Right atrium auricular region (tissue), 2 donors: ENCODE measurements around the gene ADGRG1. TPM values are rescaled to one million over a fixed set of nuclear protein-coding genes. Genes with fewer than 3 reads are reported as not detected.
A peak's percentile ranks its signal among the peaks of the same experiment; 100 is the strongest.

Experiments used
- DNase-seq: peaks from one replicate; pipeline ENCODE4 v3.0.0-alpha.2; 2019; ENCODE audit warnings: low spot score
- H3K27ac ChIP-seq, 2 donors: fragments of 200-600 bp; sonication (generic); 1 replicate in 1 of 2; 2 replicates in 1 of 2; pipeline ENCODE4 v1.5.1; 2016 to 2019
- H3K27me3 ChIP-seq, 2 donors: fragments of 200-600 bp; sonication (generic); one replicate each; pipeline versions ENCODE4 v1.5.1 to v1.6.0; 2017 to 2019
- H3K36me3 ChIP-seq: fragments of 200-600 bp; sonication (generic); one replicate; pipeline ENCODE4 v1.5.1; 2016
- H3K4me1 ChIP-seq, 2 donors: fragments of 200-600 bp; sonication (generic); one replicate each; pipeline versions ENCODE4 v1.5.1 to v1.6.0; 2017 to 2019
- H3K4me3 ChIP-seq, 2 donors: fragments of 200-600 bp; sonication (generic); 1 replicate in 1 of 2; 2 replicates in 1 of 2; pipeline ENCODE4 v1.5.1; 2017 to 2019; ENCODE audit warnings: mild to moderate bottlenecking in 1 of 2, moderate library complexity in 1 of 2
- H3K9me3 ChIP-seq, 2 donors: fragments of 200-600 bp; sonication (generic); one replicate each; pipeline ENCODE4 v1.5.1; 2019
- total RNA-seq, 2 donors: library from RNA; depleted of rRNA; stranded (reverse); fragments of >200 nt; gene quantifications; one replicate each; pipeline ENCODE4 v1.1.0, GENCODE V29; 2016
- TF ChIP-seq, protein P1 (sequence below), 2 donors: fragments of 200-600 bp; sonication (generic); IDR thresholded peaks; one replicate each; pipeline ENCODE4 v1.5.1; 2019; ENCODE audit warnings: antibody characterized with exemption in 2 of 2

The ADGRG1 gene
- total RNA-seq, 2 donors from 2014 or later, result 12.6 to 25.5 TPM

DNA sequence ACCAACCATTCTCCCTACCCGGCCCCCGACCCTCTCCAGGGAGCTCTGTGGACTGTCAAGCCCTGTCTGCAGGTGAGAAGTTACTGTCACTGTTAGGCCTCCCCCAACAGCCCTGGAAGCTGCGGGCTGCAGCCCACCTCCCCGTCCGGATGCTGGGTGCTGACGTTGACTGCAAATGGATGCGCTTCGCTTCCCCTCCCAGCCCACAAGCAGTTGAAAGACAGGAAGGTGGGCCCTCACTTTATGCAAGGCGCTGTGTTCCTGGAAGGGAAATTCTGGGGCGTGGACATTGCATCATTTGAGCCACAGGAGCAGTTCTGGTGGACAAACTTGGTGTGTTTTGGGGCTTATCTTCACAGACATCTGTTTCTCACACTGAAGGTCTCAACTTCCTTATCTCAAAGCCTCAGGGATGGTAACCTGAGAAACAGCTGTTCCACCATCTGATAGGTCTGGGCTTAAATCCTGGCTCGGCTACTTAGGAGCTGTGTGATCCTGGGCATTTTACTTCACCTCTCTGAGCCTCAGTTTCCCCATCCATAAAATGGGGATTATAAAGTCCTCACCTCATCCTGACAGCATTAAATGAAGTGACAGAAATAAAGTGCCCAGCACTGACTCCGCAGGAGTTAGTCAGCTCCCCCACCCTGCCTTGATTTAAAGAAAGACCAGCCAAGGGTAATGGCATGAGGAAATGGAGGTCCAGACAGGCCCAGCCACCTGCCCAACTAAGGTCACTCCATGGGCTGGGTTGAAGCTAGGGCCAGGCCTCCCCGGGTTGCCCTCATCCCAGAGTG is 61.5 kb downstream of the ADGRG1 start:
- TF ChIP-seq, protein P1, sequence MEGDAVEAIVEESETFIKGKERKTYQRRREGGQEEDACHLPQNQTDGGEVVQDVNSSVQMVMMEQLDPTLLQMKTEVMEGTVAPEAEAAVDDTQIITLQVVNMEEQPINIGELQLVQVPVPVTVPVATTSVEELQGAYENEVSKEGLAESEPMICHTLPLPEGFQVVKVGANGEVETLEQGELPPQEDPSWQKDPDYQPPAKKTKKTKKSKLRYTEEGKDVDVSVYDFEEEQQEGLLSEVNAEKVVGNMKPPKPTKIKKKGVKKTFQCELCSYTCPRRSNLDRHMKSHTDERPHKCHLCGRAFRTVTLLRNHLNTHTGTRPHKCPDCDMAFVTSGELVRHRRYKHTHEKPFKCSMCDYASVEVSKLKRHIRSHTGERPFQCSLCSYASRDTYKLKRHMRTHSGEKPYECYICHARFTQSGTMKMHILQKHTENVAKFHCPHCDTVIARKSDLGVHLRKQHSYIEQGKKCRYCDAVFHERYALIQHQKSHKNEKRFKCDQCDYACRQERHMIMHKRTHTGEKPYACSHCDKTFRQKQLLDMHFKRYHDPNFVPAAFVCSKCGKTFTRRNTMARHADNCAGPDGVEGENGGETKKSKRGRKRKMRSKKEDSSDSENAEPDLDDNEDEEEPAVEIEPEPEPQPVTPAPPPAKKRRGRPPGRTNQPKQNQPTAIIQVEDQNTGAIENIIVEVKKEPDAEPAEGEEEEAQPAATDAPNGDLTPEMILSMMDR (IDR thresholded peaks at IDR 0.05), result no peak
- Histone ChIP-seq H3K4me1 (no peaks in the 10 kb centered on the region), H3K27me3 (no peaks in the 10 kb centered on the region), H3K9me3 (no peaks in the 10 kb centered on the region), H3K27ac (no peak overlapping the region), H3K4me3 (no peak overlapping the region), H3K36me3 (no peaks in the 10 kb centered on the region)
- DNase-seq, result no peak

DNA sequence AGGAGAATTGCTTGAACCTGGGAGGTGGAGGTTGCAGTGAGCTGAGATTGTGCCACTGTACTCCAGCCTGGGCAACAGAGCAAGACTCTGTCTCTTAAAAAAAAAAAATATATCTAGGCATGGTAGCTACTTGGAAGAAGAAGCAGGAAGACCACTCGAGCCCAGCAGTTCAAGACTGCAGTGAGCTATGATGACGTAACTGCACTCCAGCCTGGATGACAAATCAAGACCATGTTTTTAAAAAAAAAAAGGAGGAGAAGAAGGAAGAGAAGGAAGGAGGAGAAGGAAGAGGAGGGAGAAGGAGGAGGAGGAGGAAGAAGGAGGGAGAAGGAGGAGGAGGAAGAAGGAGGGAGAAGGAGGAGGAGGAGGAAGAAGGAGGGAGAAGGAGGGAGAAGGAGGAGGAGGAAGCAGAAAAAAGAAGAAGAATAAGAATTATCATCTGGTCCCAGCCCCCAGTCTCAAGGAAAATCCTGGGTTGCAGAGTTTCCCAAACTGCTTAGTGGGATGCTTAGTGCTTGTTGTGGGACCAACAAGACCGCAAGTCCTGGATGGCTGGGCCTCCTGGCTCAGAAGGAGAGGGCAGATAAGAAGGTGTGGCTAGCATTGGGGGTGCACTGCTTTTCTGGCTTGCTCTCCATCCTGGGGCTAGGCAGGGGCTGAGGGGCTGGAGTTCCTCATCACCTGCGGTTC is 62.5 kb downstream of the ADGRG1 start:
- H3K36me3 ChIP-seq, result no peaks in the 10 kb centered on the region
- TF ChIP-seq, protein P1 (IDR thresholded peaks at IDR 0.05), result no peak
- H3K4me1 ChIP-seq, result no peaks in the 10 kb centered on the region
- no peaks in the 10 kb centered on the region for H3K9me3 ChIP-seq
- H3K27ac ChIP-seq, result no peak overlapping the region
- no peaks in the 10 kb centered on the region for H3K27me3 ChIP-seq
- H3K4me3 ChIP-seq, result no peak overlapping the region
- DNase-seq, result no peak

DNA sequence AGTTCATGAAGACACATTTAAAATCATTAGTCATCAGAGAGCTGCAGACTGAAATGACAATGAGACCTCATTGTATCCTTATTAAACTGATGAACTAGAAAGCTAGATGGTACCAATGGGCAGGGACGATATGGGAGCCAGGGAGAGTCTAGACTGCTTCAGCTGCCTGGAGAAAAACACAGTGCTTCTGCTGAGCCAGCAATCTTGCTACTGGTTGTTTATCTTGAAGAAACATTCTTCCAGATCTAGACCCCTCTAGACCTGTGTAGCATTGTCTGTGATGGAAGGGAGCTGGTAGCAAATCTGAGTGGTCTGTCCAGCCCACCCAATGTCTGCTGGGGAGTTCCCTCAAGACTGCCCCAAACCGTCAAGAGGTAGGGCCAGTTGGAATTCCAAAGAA is 64.2 kb downstream of the ADGRG1 start:
- TF ChIP-seq, protein P1 (IDR thresholded peaks at IDR 0.05), result no peak
- DNase-seq, result no peak
- no peaks in the 10 kb centered on the region for H3K4me1 ChIP-seq
- no peak overlapping the region for H3K27ac ChIP-seq
- no peaks in the 10 kb centered on the region for H3K9me3 ChIP-seq
- H3K4me3 ChIP-seq, result no peak overlapping the region
- H3K27me3 ChIP-seq, result no peaks in the 10 kb centered on the region
- no peaks in the 10 kb centered on the region for H3K36me3 ChIP-seq

DNA sequence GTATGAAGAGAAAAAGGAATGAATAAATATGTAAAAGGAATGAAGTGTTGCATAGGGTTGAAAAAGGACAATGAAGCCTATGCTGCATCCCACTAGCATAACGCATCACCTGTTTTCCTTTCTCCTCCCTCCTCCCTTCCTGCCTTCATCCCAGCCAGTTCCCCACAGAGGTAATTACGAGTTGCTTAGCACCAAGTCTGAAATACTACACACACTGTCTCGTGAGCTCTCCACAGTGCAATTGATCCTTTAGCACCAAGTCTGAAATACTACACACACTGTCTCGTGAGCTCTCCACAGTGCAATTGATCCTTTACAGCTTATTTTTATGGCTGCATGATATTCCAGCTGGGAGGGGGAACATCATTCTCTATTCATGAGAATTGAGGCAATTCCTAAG is 65.1 kb downstream of the ADGRG1 start:
- H3K36me3 ChIP-seq, result no peaks in the 10 kb centered on the region
- H3K27me3 ChIP-seq, result no peaks in the 10 kb centered on the region
- no peak for DNase-seq
- no peak overlapping the region for H3K27ac ChIP-seq
- no peak overlapping the region for H3K4me3 ChIP-seq
- no peaks in the 10 kb centered on the region for H3K4me1 ChIP-seq
- no peaks in the 10 kb centered on the region for H3K9me3 ChIP-seq
- TF ChIP-seq, protein P1 (IDR thresholded peaks at IDR 0.05), result no peak

DNA sequence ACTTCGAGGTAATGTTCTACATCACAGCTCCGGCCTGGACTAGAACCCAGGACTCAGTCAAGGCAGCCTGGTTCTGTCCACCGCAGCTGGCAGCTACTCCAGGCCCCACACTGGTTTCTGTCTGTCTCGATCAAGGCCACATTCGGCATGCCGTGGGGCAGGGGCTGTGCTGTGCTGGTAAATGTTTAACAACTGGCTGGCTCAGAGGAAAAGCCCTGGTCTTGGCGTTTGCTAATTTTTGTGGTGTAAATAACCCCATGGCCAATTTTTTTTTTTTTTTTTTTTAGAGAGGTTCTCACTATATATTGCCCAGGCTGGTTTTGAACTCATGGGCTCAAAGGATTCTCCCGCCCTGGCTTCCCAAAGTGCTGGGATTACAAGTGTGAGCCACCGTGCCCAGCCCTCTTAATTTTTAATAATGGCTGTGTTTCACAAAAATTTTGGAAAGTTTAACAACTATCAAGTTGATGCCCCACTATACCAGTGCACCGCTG is 65.8 kb downstream of the ADGRG1 start:
- Histone ChIP-seq H3K4me1 (no peaks in the 10 kb centered on the region), H3K36me3 (no peaks in the 10 kb centered on the region), H3K27me3 (no peaks in the 10 kb centered on the region), H3K9me3 (no peaks in the 10 kb centered on the region), H3K27ac (no peak overlapping the region), H3K4me3 (peak overlapping the region in 1 of 2 donors; percentile 18)
- TF ChIP-seq, protein P1 (IDR thresholded peaks at IDR 0.05), result no peak
- DNase-seq, result no peak
